DOHH2 (cell line): ENCODE data around the gene EGLN1.
"Not testable (repeated sequence)": the region's sequence is repeated elsewhere in the genome, so short reads cannot be mapped to it uniquely, and the experiment has no call there.

ENCODE experiments used
- H3F3A ChIP-seq: fragments of 200-600 bp; sonication (generic), shearing (Covaris generic); 2 replicates; pipeline ENCODE4 v1.6.0; 2016; ENCODE audit warnings: antibody characterized with exemption, mild to moderate bottlenecking; ENCODE audit not compliant: control insufficient read depth, insufficient read depth
- H3K27ac ChIP-seq: fragments of 200-600 bp; sonication (generic); 2 replicates; pipeline ENCODE4 v1.5.1; 2014; ENCODE audit warnings: low read depth, mild to moderate bottlenecking, low read length, moderate library complexity
- H3K27me3 ChIP-seq: fragments of 200-600 bp; sonication (generic); 2 replicates; pipeline ENCODE4 v1.6.1; 2014; ENCODE audit warnings: mild to moderate bottlenecking, low read length, mixed read lengths; ENCODE audit not compliant: control insufficient read depth
- H3K36me3 ChIP-seq: fragments of 200-600 bp; sonication (generic); 2 replicates; pipeline ENCODE4 v1.6.1; 2014; ENCODE audit warnings: mild to moderate bottlenecking, low read length, moderate library complexity, mixed read lengths; ENCODE audit not compliant: control insufficient read depth
- H3K4me1 ChIP-seq: fragments of 200-600 bp; sonication (generic); 2 replicates; pipeline ENCODE4 v1.6.1; 2014; ENCODE audit warnings: mild to moderate bottlenecking, low read length, mixed read lengths; ENCODE audit not compliant: control insufficient read depth
- H3K4me2 ChIP-seq: fragments of 200-600 bp; sonication (generic); 2 replicates; pipeline ENCODE4 v1.6.0; 2014; ENCODE audit warnings: mild to moderate bottlenecking, low read length, moderate library complexity
- H3K4me3 ChIP-seq: fragments of 200-600 bp; sonication (generic); 2 replicates; pipeline ENCODE4 v1.5.1; 2014; ENCODE audit warnings: mild to moderate bottlenecking, low read length, mixed read lengths
- H3K79me2 ChIP-seq: fragments of 200-600 bp; sonication (generic); 2 replicates; pipeline ENCODE4 v1.6.1; 2014; ENCODE audit warnings: mild to moderate bottlenecking, low read length, mixed read lengths; ENCODE audit not compliant: control insufficient read depth
- H3K9me2 ChIP-seq: fragments of 200-600 bp; sonication (generic); replicated peaks from 2 replicates; pipeline ENCODE4 v1.6.1; 2014; ENCODE audit warnings: mild to moderate bottlenecking, low read length, mixed read lengths; ENCODE audit not compliant: control insufficient read depth
- H3K9me3 ChIP-seq: fragments of 200-600 bp; sonication (generic); 2 replicates; pipeline ENCODE4 v1.6.1; 2014; ENCODE audit warnings: antibody characterized with exemption, low read length, mixed read lengths; ENCODE audit not compliant: control insufficient read depth, insufficient read depth
- H4K20me1 ChIP-seq: fragments of 200-600 bp; sonication (generic); 2 replicates; pipeline ENCODE4 v1.6.0; 2014; ENCODE audit warnings: low read depth, mild to moderate bottlenecking, antibody characterized with exemption, low read length, moderate library complexity; ENCODE audit not compliant: control insufficient read depth, insufficient read depth
- CTCF ChIP-seq: fragments of 200-600 bp; sonication (generic); IDR thresholded peaks from one replicate; pipeline ENCODE4 v1.5.1; 2014; ENCODE audit warnings: antibody characterized with exemption, mild to moderate bottlenecking, low read depth, low read length; ENCODE audit not compliant: poor library complexity, severe bottlenecking
- EZH2phosphoT487 ChIP-seq: fragments of 200-600 bp; sonication (generic); IDR thresholded peaks from 2 replicates; pipeline ENCODE4 v1.6.1; 2017; ENCODE audit warnings: borderline replicate concordance, mild to moderate bottlenecking, antibody characterized with exemption, low read length, moderate library complexity, mixed read lengths

EGLN1 gene

DNA sequence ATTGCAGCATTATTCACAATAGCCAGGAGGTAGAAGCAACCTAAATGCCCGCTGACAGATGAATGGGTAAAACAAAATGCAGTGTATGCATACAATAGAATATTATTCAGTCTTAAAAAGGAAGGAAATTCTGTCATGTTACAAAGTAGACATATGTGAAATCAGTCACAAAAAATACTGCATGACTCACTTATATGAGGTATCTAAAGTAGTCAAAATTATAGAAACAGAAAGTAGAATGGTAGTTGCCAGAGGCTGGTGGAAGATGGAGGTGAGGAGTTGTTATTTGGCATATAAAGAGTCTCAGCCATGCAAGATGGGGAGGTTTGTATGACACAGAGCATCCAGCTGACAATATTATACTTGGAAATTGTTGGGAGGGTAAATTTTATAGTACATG lies 43.0 kb upstream of the EGLN1 start:
- Histone ChIP-seq H3K27me3 (peaks cover 6% of the 10 kb centered on the region), H3K9me2 (no peaks in the 10 kb centered on the region), H3K4me1 (peaks cover 2% of the 10 kb centered on the region; the same call in 1 of the 2 replicates), H3K36me3 (no peaks in the 10 kb centered on the region), H3F3A (no peaks in the 10 kb centered on the region), H3K9me3 (no peaks in the 10 kb centered on the region), H3K27ac (no peak overlapping the region), H3K4me2 (no peak overlapping the region), H4K20me1 (no peaks in the 10 kb centered on the region), H3K4me3 (no peak overlapping the region), H3K79me2 (no peaks in the 10 kb centered on the region)
- no peak for TF ChIP-seq CTCF
- no peak for TF ChIP-seq EZH2phosphoT487

DNA sequence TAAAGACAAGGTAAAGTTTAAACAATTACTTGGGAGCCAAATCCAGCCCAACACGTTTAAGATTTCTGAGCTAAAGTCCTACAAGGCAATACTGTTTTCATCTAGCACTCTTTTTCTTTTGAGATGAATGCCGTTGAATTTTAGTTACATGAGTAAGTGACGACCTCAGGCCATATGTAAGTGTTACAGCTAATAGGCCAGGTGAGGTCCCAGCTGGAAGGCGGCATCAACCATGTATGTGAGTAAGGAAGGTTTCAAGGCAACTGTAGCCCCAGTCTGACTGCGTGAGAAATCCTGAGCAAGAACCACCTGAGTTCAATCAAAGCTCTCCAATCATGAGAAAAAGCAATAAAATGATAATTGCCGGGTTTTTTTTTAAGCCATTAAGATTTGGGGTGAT lies 41.5 kb upstream of the EGLN1 start:
- TF ChIP-seq EZH2phosphoT487 (no peak), CTCF (no peak)
- no peaks in the 10 kb centered on the region for H3F3A ChIP-seq
- H3K4me3 ChIP-seq: no peak overlapping the region
- H3K27ac ChIP-seq: no peak overlapping the region
- H3K27me3 ChIP-seq: peaks cover 9% of the 10 kb centered on the region
- H4K20me1 ChIP-seq: no peaks in the 10 kb centered on the region
- no peaks in the 10 kb centered on the region for H3K36me3 ChIP-seq
- no peaks in the 10 kb centered on the region for H3K79me2 ChIP-seq
- H3K9me3 ChIP-seq: no peaks in the 10 kb centered on the region
- H3K9me2 ChIP-seq: no peaks in the 10 kb centered on the region
- no peaks in the 10 kb centered on the region; the same call in 1 of the 2 replicates for H3K4me1 ChIP-seq
- H3K4me2 ChIP-seq: no peak overlapping the region

DNA sequence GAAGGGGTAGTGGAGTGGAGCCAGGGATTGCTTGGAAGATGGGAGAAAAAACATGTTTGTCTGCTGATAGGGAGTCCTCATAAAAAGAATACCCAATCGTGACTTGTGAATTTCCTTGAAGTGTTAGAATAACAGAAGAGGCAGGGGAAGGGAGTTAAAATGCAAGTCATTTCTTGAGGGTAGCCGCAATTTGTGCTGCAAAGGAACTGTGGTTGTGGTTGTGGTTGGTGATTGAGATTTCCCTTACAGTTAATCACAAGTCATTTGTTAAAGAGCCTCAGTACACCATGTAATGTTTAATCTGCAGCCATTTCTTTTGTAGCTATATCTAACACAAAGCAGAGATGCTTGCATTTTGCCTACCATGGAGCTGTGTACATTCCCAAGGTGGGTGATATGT lies 38.5 kb upstream of the EGLN1 start:
- H3K9me2 ChIP-seq: no peaks in the 10 kb centered on the region
- H3F3A ChIP-seq: no peaks in the 10 kb centered on the region
- no peak overlapping the region for H3K4me3 ChIP-seq
- H3K27ac ChIP-seq: no peak overlapping the region
- no peaks in the 10 kb centered on the region for H3K36me3 ChIP-seq
- peaks cover 4% of the 10 kb centered on the region; the same call in 1 of the 2 replicates for H3K9me3 ChIP-seq
- TF ChIP-seq CTCF: no peak
- no peak for TF ChIP-seq EZH2phosphoT487
- H4K20me1 ChIP-seq: no peaks in the 10 kb centered on the region
- peaks cover 9% of the 10 kb centered on the region for H3K27me3 ChIP-seq
- H3K79me2 ChIP-seq: no peaks in the 10 kb centered on the region
- no peak overlapping the region for H3K4me2 ChIP-seq
- H3K4me1 ChIP-seq: no peaks in the 10 kb centered on the region

DNA sequence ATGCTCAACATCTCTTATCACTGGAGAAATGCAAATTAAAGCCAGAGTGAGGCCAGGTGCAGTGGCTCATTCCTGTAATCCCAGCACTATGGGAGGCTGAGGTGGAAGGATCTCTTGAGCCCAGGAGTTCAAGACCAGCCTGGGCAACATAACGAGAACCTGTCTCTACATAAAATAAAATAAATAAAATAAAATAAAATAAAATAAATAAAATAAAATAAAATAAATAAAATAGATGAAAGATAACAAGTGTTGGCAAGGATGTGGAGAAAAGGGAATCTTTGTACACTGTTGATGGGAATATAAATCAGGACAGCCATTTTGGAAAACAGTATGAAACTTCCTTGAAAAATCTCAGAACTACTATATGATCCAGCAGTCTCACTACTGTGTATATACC lies 37.4 kb upstream of the EGLN1 start:
- not testable (repeated sequence) for H3K36me3 ChIP-seq, H3F3A ChIP-seq, H3K27ac ChIP-seq, H3K4me2 ChIP-seq, H3K4me3 ChIP-seq, H3K79me2 ChIP-seq, H4K20me1 ChIP-seq, H3K4me1 ChIP-seq, H3K9me3 ChIP-seq, H3K9me2 ChIP-seq, H3K27me3 ChIP-seq

GRCh38 chr1:231457956-231458355 lies 35.9 kb upstream of the EGLN1 start:
- H3K4me2 ChIP-seq, H3K9me2 ChIP-seq, H3K4me1 ChIP-seq, H3K27me3 ChIP-seq, H3F3A ChIP-seq, H3K9me3 ChIP-seq, H3K4me3 ChIP-seq, H4K20me1 ChIP-seq, H3K27ac ChIP-seq, H3K79me2 ChIP-seq, H3K36me3 ChIP-seq: not testable (repeated sequence)

GRCh38 chr1:231454133-231454532 lies 32.0 kb upstream of the EGLN1 start:
- H3K79me2 ChIP-seq, H3K9me3 ChIP-seq, H3K4me1 ChIP-seq, H3K27ac ChIP-seq, H3F3A ChIP-seq, H3K4me2 ChIP-seq, H3K27me3 ChIP-seq, H4K20me1 ChIP-seq, H3K9me2 ChIP-seq, H3K4me3 ChIP-seq, H3K36me3 ChIP-seq: not testable (repeated sequence)
